ENCODE results near the gene HJURP. TPM values are rescaled to one million over a fixed set of nuclear protein-coding genes. Genes with fewer than 3 reads are reported as not detected.

The HJURP gene
- total and polyA plus RNA-seq, 2 donors: 0.27 to 8.9 TPM

- no peak overlapping the region for H3K4me3 ChIP-seq (ENCODE audit: low read depth, low read length)
- H3K27ac ChIP-seq (ENCODE audit: low read depth): no peak overlapping the region
- no peaks in the 10 kb centered on the region for H3K36me3 ChIP-seq (ENCODE audit: insufficient read depth)
- no peak for DNase-seq (ENCODE audit: extremely low spot score)
- no peaks in the 10 kb centered on the region for H3K4me1 ChIP-seq (ENCODE audit: insufficient read depth)
- WGBS: 80% methylated on average over 10 of the region's 10 CpGs
These were observed 46.1 kb downstream of the HJURP start for GRCh38 chr2:233807966-233808935.

GRCh38 chr2:233807215-233807865, 47.0 kb downstream of the HJURP start:
- Histone ChIP-seq H3K27ac (ENCODE audit: low read depth) (no peak overlapping the region), H3K4me3 (ENCODE audit: low read depth, low read length) (no peak overlapping the region), H3K4me1 (ENCODE audit: insufficient read depth) (no peaks in the 10 kb centered on the region), H3K36me3 (ENCODE audit: insufficient read depth) (no peaks in the 10 kb centered on the region)
- 71% methylated on average over 12 of the region's 12 CpGs for WGBS
- no peak for DNase-seq (ENCODE audit: extremely low spot score)

GRCh38 chr2:233803994-233804393, 50.3 kb downstream of the HJURP start:
- no peaks in the 10 kb centered on the region for H3K36me3 ChIP-seq (ENCODE audit: insufficient read depth)
- H3K27ac ChIP-seq (ENCODE audit: low read depth): no peak overlapping the region
- WGBS: 73% methylated on average over 8 of the region's 8 CpGs
- DNase-seq (ENCODE audit: extremely low spot score): no peak
- H3K4me3 ChIP-seq (ENCODE audit: low read depth, low read length): no peak overlapping the region
- H3K4me1 ChIP-seq (ENCODE audit: insufficient read depth): no peaks in the 10 kb centered on the region

GRCh38 chr2:233803292-233803911, 50.9 kb downstream of the HJURP start:
- no peak for DNase-seq (ENCODE audit: extremely low spot score)
- Histone ChIP-seq H3K27ac (ENCODE audit: low read depth) (no peak overlapping the region), H3K36me3 (ENCODE audit: insufficient read depth) (no peaks in the 10 kb centered on the region), H3K4me1 (ENCODE audit: insufficient read depth) (no peaks in the 10 kb centered on the region), H3K4me3 (ENCODE audit: low read depth, low read length) (no peak overlapping the region)
- WGBS: 65% methylated on average over 2 of the region's 2 CpGs

- DNase-seq (ENCODE audit: extremely low spot score): no peak
- H3K36me3 ChIP-seq (ENCODE audit: insufficient read depth): no peaks in the 10 kb centered on the region
- H3K4me3 ChIP-seq (ENCODE audit: low read depth, low read length): no peak overlapping the region
- WGBS: 68% methylated on average over 3 of the region's 3 CpGs
- no peaks in the 10 kb centered on the region for H3K4me1 ChIP-seq (ENCODE audit: insufficient read depth)
- no peak overlapping the region for H3K27ac ChIP-seq (ENCODE audit: low read depth)
These were observed 52.1 kb downstream of the HJURP start for GRCh38 chr2:233802132-233802815.

- 80% methylated on average over 9 of the region's 9 CpGs for WGBS
These were observed 52.8 kb downstream of the HJURP start for GRCh38 chr2:233801357-233802131.

GRCh38 chr2:233800208-233800607, 54.1 kb downstream of the HJURP start:
- H3K4me1 ChIP-seq (ENCODE audit: insufficient read depth): no peaks in the 10 kb centered on the region
- no peak overlapping the region for H3K4me3 ChIP-seq (ENCODE audit: low read depth, low read length)
- H3K27ac ChIP-seq (ENCODE audit: low read depth): no peak overlapping the region
- no peaks in the 10 kb centered on the region for H3K36me3 ChIP-seq (ENCODE audit: insufficient read depth)
- no peak for DNase-seq (ENCODE audit: extremely low spot score)
- 77% methylated on average over 7 of the region's 7 CpGs for WGBS

More at GRCh38 chr2:233801357-233802131, 52.8 kb downstream of the HJURP start:
- H3K4me3 ChIP-seq (ENCODE audit: low read depth, low read length): no peak overlapping the region
- no peaks in the 10 kb centered on the region for H3K4me1 ChIP-seq (ENCODE audit: insufficient read depth)
- DNase-seq (ENCODE audit: extremely low spot score): no peak
- no peaks in the 10 kb centered on the region for H3K36me3 ChIP-seq (ENCODE audit: insufficient read depth)
- H3K27ac ChIP-seq (ENCODE audit: low read depth): no peak overlapping the region

- no peak overlapping the region for H3K27ac ChIP-seq (ENCODE audit: low read depth)
- no peaks in the 10 kb centered on the region for H3K36me3 ChIP-seq (ENCODE audit: insufficient read depth)
- H3K4me1 ChIP-seq (ENCODE audit: insufficient read depth): no peaks in the 10 kb centered on the region
- no peak overlapping the region for H3K4me3 ChIP-seq (ENCODE audit: low read depth, low read length)
- DNase-seq (ENCODE audit: extremely low spot score): no peak
- WGBS: 53% methylated on average over 5 of the region's 5 CpGs
These were observed 54.6 kb downstream of the HJURP start for GRCh38 chr2:233799716-233800115.

- Histone ChIP-seq H3K27ac (ENCODE audit: low read depth) (no peak overlapping the region), H3K4me1 (ENCODE audit: insufficient read depth) (no peaks in the 10 kb centered on the region), H3K4me3 (ENCODE audit: low read depth, low read length) (no peak overlapping the region), H3K36me3 (ENCODE audit: insufficient read depth) (no peaks in the 10 kb centered on the region)
- DNase-seq (ENCODE audit: extremely low spot score): no peak
- 62% methylated on average over 7 of the region's 7 CpGs for WGBS
These were observed 55.2 kb downstream of the HJURP start for GRCh38 chr2:233799087-233799665.

- 81% methylated on average over 14 of the region's 14 CpGs for WGBS
- Histone ChIP-seq H3K36me3 (ENCODE audit: insufficient read depth) (no peaks in the 10 kb centered on the region), H3K27ac (ENCODE audit: low read depth) (no peak overlapping the region), H3K4me3 (ENCODE audit: low read depth, low read length) (no peak overlapping the region), H3K4me1 (ENCODE audit: insufficient read depth) (no peaks in the 10 kb centered on the region)
- no peak for DNase-seq (ENCODE audit: extremely low spot score)
These were observed 55.8 kb downstream of the HJURP start for GRCh38 chr2:233798335-233799086.

- Histone ChIP-seq H3K4me1 (ENCODE audit: insufficient read depth) (no peaks in the 10 kb centered on the region), H3K36me3 (ENCODE audit: insufficient read depth) (no peaks in the 10 kb centered on the region)
- WGBS: 84% methylated on average over 9 of the region's 9 CpGs
These were observed 58.1 kb downstream of the HJURP start for GRCh38 chr2:233796254-233796653.

GRCh38 chr2:233795735-233796171, 58.6 kb downstream of the HJURP start:
- 91% methylated on average over 13 of the region's 13 CpGs for WGBS
- H3K36me3 ChIP-seq (ENCODE audit: insufficient read depth): no peaks in the 10 kb centered on the region
- H3K4me3 ChIP-seq (ENCODE audit: low read depth, low read length): no peak overlapping the region
- H3K27ac ChIP-seq (ENCODE audit: low read depth): no peak overlapping the region
- no peak for DNase-seq (ENCODE audit: extremely low spot score)
- no peaks in the 10 kb centered on the region for H3K4me1 ChIP-seq (ENCODE audit: insufficient read depth)

More at GRCh38 chr2:233796254-233796653, 58.1 kb downstream of the HJURP start:
- DNase-seq (ENCODE audit: extremely low spot score): no peak
- Histone ChIP-seq H3K4me3 (ENCODE audit: low read depth, low read length) (no peak overlapping the region), H3K27ac (ENCODE audit: low read depth) (no peak overlapping the region)

All from urinary bladder (tissue), 4 donors.